ENCODE measurements around the gene TNNI3K. TPM values are rescaled to one million over a fixed set of nuclear protein-coding genes. Genes with fewer than 3 reads are reported as not detected.

TNNI3K gene
- total RNA-seq, 1 donor from 2014 or later, result 1.3 TPM

DNA sequence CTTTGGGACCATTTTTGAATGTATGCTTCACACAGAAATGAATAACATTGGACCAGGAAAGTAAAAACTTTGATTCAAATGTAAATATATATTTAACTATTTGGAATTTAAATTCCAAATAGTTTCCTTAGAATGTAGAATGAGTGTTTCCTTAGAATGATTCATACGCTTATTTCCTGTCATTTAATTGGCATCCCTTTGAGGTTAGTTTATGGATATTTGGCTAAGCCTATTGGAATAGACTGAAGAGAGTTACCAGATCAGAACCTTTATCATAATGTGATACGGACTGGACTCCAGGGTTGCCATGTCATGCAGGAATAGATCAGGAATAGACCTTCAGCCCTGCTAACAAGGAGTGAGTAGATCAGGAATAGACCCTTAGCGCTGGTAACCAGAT, 133.1 kb downstream of the TNNI3K start:
- H3K27me3 ChIP-seq, result no peaks in the 10 kb centered on the region
- TF ChIP-seq, protein P1, sequence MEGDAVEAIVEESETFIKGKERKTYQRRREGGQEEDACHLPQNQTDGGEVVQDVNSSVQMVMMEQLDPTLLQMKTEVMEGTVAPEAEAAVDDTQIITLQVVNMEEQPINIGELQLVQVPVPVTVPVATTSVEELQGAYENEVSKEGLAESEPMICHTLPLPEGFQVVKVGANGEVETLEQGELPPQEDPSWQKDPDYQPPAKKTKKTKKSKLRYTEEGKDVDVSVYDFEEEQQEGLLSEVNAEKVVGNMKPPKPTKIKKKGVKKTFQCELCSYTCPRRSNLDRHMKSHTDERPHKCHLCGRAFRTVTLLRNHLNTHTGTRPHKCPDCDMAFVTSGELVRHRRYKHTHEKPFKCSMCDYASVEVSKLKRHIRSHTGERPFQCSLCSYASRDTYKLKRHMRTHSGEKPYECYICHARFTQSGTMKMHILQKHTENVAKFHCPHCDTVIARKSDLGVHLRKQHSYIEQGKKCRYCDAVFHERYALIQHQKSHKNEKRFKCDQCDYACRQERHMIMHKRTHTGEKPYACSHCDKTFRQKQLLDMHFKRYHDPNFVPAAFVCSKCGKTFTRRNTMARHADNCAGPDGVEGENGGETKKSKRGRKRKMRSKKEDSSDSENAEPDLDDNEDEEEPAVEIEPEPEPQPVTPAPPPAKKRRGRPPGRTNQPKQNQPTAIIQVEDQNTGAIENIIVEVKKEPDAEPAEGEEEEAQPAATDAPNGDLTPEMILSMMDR (IDR thresholded peaks at IDR 0.05), result no peak
- H3K27ac ChIP-seq, result no peak overlapping the region
- DNase-seq (no peak), ATAC-seq (no peak)
- no peaks in the 10 kb centered on the region for H3K4me1 ChIP-seq
- H3K4me3 ChIP-seq, result no peak overlapping the region
- H3K9me3 ChIP-seq, result no peaks in the 10 kb centered on the region
- no peaks in the 10 kb centered on the region for H3K36me3 ChIP-seq
- intact Hi-C loops (cut with DNase I), result no loop called here

DNA sequence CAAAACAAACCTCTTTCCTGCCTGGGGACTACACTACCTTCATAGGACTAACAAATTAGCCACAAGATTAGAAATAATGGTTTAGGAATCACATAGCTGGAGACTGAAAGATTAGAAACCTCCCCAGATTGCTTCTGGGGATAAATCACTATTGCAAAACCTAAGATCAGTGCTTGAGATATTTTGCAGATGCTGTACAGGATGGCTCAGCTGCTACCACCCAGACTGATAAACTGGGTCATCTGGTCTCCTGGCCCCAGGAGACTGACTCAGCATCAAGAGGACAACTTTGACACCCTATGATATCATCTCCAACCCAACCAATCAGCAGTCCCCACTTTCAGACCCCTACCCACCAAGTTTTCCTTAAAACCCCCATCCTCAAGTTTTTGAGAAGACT, 140.2 kb downstream of the TNNI3K start:
- no peaks in the 10 kb centered on the region for H3K9me3 ChIP-seq
- H3K4me3 ChIP-seq, result no peak overlapping the region
- H3K4me1 ChIP-seq, result no peaks in the 10 kb centered on the region
- intact Hi-C loops (cut with DNase I), result no loop called here
- H3K36me3 ChIP-seq, result no peaks in the 10 kb centered on the region
- no peaks in the 10 kb centered on the region for H3K27me3 ChIP-seq
- ATAC-seq (no peak), DNase-seq (no peak)
- no peak overlapping the region for H3K27ac ChIP-seq
- TF ChIP-seq, protein P1 (IDR thresholded peaks at IDR 0.05), result no peak

DNA sequence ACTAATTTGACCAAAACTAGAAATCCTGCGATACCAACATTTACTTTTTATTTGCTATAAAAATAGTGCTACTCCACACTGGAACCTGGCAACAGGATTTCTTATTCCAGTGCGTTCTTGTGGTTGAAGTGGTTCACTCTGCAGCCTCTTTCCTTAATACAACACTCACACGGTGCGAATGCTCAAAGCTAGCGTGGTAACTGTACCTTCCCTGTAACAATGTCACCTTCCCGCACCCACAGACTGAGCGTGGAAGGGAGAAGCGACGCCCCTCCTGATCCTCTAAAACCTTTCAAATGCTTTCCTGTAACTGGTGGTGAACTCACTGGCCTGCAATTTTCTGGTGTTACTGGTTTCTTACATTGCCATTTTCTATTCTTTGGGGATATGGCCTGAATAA, 145.1 kb downstream of the TNNI3K start:
- no peaks in the 10 kb centered on the region for H3K27me3 ChIP-seq
- no peaks in the 10 kb centered on the region for H3K9me3 ChIP-seq
- TF ChIP-seq, protein P1 (IDR thresholded peaks at IDR 0.05), result no peak
- no peaks in the 10 kb centered on the region for H3K4me1 ChIP-seq
- H3K27ac ChIP-seq, result no peak overlapping the region
- ATAC-seq (peak; percentile 35), DNase-seq (no peak)
- intact Hi-C loops (cut with DNase I), result no loop called here
- no peak overlapping the region for H3K4me3 ChIP-seq
- no peaks in the 10 kb centered on the region for H3K36me3 ChIP-seq

DNA sequence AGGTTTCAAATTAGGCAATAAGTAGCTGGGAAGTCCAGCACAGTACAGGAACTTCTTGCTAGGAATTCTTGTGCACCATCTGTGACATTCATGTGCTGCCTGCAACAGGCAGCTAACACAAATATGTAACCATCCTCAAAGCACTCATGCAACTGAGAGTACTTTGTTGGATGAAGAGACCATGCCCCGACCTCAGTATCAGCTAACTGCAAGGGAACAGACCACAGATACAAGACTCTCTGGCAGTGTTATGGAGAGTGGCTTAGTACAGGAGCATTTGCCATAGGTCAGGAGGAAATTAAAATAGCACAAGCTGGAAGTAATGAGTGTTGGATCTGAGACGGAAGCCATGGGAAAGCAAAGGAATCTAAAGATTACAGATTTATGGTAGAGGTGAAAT, 153.7 kb downstream of the TNNI3K start:
- TF ChIP-seq, protein P1 (IDR thresholded peaks at IDR 0.05), result no peak
- no peak overlapping the region for H3K4me3 ChIP-seq
- ATAC-seq (no peak), DNase-seq (no peak)
- no peaks in the 10 kb centered on the region for H3K36me3 ChIP-seq
- H3K4me1 ChIP-seq, result no peaks in the 10 kb centered on the region
- H3K27me3 ChIP-seq, result no peaks in the 10 kb centered on the region
- intact Hi-C loops (cut with DNase I), result no loop called here
- no peaks in the 10 kb centered on the region for H3K9me3 ChIP-seq
- no peak overlapping the region for H3K27ac ChIP-seq

DNA sequence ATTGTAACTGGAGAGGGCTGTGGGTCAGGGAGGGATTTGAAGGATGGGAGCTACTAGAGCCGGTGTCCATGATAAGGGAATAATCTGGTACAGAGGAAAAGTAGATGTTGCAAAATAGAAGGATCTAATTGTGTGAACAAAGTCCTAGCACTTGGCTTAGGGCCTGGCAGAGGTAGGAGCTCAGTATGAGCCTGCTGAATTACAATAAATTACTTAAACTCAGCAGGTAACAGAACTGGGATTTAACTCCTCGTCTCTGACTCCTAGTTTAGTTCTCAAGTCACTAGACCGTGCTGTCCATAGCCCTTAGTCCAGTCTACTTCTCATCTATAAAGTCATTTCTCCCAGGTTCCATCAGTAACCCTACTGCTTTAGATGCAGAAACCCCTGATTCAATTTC, 157.0 kb downstream of the TNNI3K start:
- TF ChIP-seq, protein P1 (IDR thresholded peaks at IDR 0.05), result no peak
- ATAC-seq (no peak), DNase-seq (no peak)
- Histone ChIP-seq H3K36me3 (no peaks in the 10 kb centered on the region), H3K27me3 (no peaks in the 10 kb centered on the region), H3K4me3 (no peak overlapping the region), H3K27ac (no peak overlapping the region), H3K4me1 (no peaks in the 10 kb centered on the region), H3K9me3 (no peaks in the 10 kb centered on the region)
- intact Hi-C loops (cut with DNase I), result no loop called here

DNA sequence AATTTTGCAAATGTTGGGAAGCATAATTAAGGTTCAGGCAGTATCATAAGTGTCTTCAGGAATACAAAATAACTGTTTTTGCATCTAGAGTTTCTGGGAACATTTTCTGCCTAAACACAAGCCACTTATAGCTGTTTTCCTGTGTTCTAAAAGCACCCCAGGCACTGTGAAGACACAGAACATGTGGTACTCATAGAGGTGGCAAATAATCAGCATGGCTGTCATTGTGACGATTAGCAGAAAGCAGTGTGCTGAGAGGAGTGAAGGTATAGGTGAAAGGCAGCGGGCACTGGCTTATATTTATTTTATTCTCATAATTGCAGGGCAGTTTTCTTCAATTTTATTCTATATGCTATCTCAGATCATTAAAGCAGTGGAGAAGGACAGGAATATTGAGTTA, 157.7 kb downstream of the TNNI3K start:
- H3K4me1 ChIP-seq, result no peaks in the 10 kb centered on the region
- H3K36me3 ChIP-seq, result no peaks in the 10 kb centered on the region
- no peaks in the 10 kb centered on the region for H3K9me3 ChIP-seq
- intact Hi-C loops (cut with DNase I), result no loop called here
- no peak for ATAC-seq
- no peaks in the 10 kb centered on the region for H3K27me3 ChIP-seq
- no peak for DNase-seq
- TF ChIP-seq, protein P1 (IDR thresholded peaks at IDR 0.05), result no peak
- H3K4me3 ChIP-seq, result no peak overlapping the region
- H3K27ac ChIP-seq, result no peak overlapping the region

Measured in upper lobe of right lung (tissue), 1 donor.